SW480 (cell line): Measurements from ENCODE around the gene TBC1D20.
"Not testable (repeated sequence)": the region's sequence is repeated elsewhere in the genome, so short reads cannot be mapped to it uniquely, and the experiment has no call there.

Experiments
- DNase-seq: peaks from one replicate; pipeline ENCODE4 v3.0.0-alpha.2; 2016; ENCODE audit warnings: low spot score

TBC1D20 gene

GRCh38 chr20:462199-462991 lies at the start of gene TBC1D20:
Gene TBC1D20, minus strand, starts transcription at chr20:462533. Its CDS starts 128 bp downstream, at chr20:462405.
- peak; percentile 88 for DNase-seq

GRCh38 chr20:510328-511057 lies 48.2 kb upstream of the TBC1D20 start:
- DNase-seq: not testable (repeated sequence)

GRCh38 chr20:508364-508787 lies 46.0 kb upstream of the TBC1D20 start:
- DNase-seq: not testable (repeated sequence)

- DNase-seq: no peak
These were observed 45.5 kb upstream of the TBC1D20 start for GRCh38 chr20:507761-508332.

GRCh38 chr20:507006-507758 lies 44.8 kb upstream of the TBC1D20 start:
- no peak for DNase-seq

- no peak for DNase-seq
These were observed 42.3 kb upstream of the TBC1D20 start for GRCh38 chr20:504632-505075.

- DNase-seq: no peak
These were observed 40.9 kb upstream of the TBC1D20 start for GRCh38 chr20:503048-503737.

- DNase-seq: no peak
These were observed 35.6 kb upstream of the TBC1D20 start for GRCh38 chr20:497979-498378.

- no peak for DNase-seq
These were observed 33.9 kb upstream of the TBC1D20 start for GRCh38 chr20:496126-496696.

- DNase-seq: no peak
These were observed 29.8 kb upstream of the TBC1D20 start for GRCh38 chr20:492159-492558.

- no peak for DNase-seq
These were observed 25.3 kb upstream of the TBC1D20 start for GRCh38 chr20:487655-488054.

GRCh38 chr20:483815-484644 lies 21.7 kb upstream of the TBC1D20 start:
- DNase-seq: no peak

- DNase-seq: no peak
These were observed 18.8 kb upstream of the TBC1D20 start for GRCh38 chr20:481167-481566.

- no peak for DNase-seq
These were observed 17.7 kb upstream of the TBC1D20 start for GRCh38 chr20:480044-480443.

GRCh38 chr20:479487-479886 lies 17.2 kb upstream of the TBC1D20 start:
- DNase-seq: no peak

GRCh38 chr20:478949-479429 lies 16.7 kb upstream of the TBC1D20 start:
- DNase-seq: peak; percentile 80

GRCh38 chr20:478010-478948 lies 15.9 kb upstream of the TBC1D20 start:
- DNase-seq: no peak

- not testable (repeated sequence) for DNase-seq
These were observed 14.4 kb upstream of the TBC1D20 start for GRCh38 chr20:476561-477249.
